Endothelial cell of umbilical vein (primary cell): ENCODE results near the gene RAD23B. TPM values are rescaled to one million over a fixed set of nuclear protein-coding genes. Genes with fewer than 3 reads are reported as not detected.
"Not testable (repeated sequence)": the region's sequence is repeated elsewhere in the genome, so short reads cannot be mapped to it uniquely, and the experiment has no call there.

ENCODE experiments used
- BruUV-seq: library from RNA; stranded (reverse); fragments of 400-500 nt; replicated peaks from 2 replicates; lab custom pipeline; 2021; lab: Mats Ljungman, UMichigan
- CTCF ChIA-PET: fragments of 300-600, 350-600 bp; sonication (Branson Sonifier 250); formaldehyde crosslinking; loops from one replicate; lab custom pipeline; 2021; ENCODE audit warnings: antibody characterized with exemption, inconsistent platforms; lab: Charles Lee
- POLR2A ChIA-PET: fragments of 300-600, 350-600 bp; sonication (Branson Sonifier 250); formaldehyde crosslinking; loops from one replicate; lab custom pipeline; 2021; ENCODE audit warnings: antibody characterized with exemption, inconsistent platforms; lab: Charles Lee
- DNase-seq: peaks from one replicate; pipeline ENCODE4 v3.0.0-alpha.2; 2011; ENCODE audit warnings: low read depth, low spot score
- FAIRE-seq: peaks from 2 replicates; lab custom pipeline; 2011; peaks lifted over from hg19 to GRCh38; lab: Jason Lieb, UNC
- H2AFZ ChIP-seq: 2 replicates; pipeline ENCODE4 v1.6.0; 2012; ENCODE audit warnings: low read depth, low read length, control low read depth, inconsistent platforms
- H3K27ac ChIP-seq: 2 replicates; pipeline ENCODE4 v1.5.1; 2011; ENCODE audit warnings: low read depth, mild to moderate bottlenecking, control low read depth, low read length, moderate library complexity; ENCODE audit not compliant: insufficient read depth
- H3K27me3 ChIP-seq, 2 experiments: 2 replicates each; pipeline versions ENCODE4 v1.6.0 to v1.6.1; 2011; ENCODE audit warnings: low read length in 2 of 2, mixed read lengths in 1 of 2; ENCODE audit not compliant: control insufficient read depth in 2 of 2, insufficient read depth in 2 of 2
- H3K36me3 ChIP-seq, 2 experiments: 2 replicates in 1 of 2; 3 replicates in 1 of 2; pipeline ENCODE4 v1.5.1; 2011; ENCODE audit warnings: low read length in 2 of 2, mild to moderate bottlenecking in 1 of 2, moderate library complexity in 1 of 2; ENCODE audit not compliant: control insufficient read depth in 2 of 2, insufficient read depth in 2 of 2; ENCODE audit errors: extremely low read depth in 1 of 2
- H3K4me1 ChIP-seq: 3 replicates; pipeline ENCODE4 v1.5.1; 2011; ENCODE audit warnings: mild to moderate bottlenecking, low read length; ENCODE audit not compliant: control insufficient read depth, insufficient read depth; ENCODE audit errors: extremely low read depth
- H3K4me2 ChIP-seq: 2 replicates; pipeline ENCODE4 v1.6.1; 2011; ENCODE audit warnings: low read length, control low read depth, mixed read lengths; ENCODE audit not compliant: insufficient read depth
- H3K4me3 ChIP-seq, 3 experiments: fragments of 200-600 bp in 1 of 3; sonication (generic), shearing (Covaris generic) in 1 of 3; replicated peaks in 1 of 3; 2 replicates each; pipeline ENCODE4 v1.5.1; 2011 to 2016; ENCODE audit warnings: control low read depth in 3 of 3, low read length in 3 of 3, mild to moderate bottlenecking in 2 of 3, inconsistent platforms in 1 of 3, low read depth in 1 of 3, moderate library complexity in 1 of 3; ENCODE audit not compliant: insufficient read depth in 1 of 3
- H3K79me2 ChIP-seq: 2 replicates; pipeline ENCODE4 v1.6.0; 2012; ENCODE audit warnings: low read length, inconsistent platforms; ENCODE audit not compliant: control insufficient read depth, insufficient read depth
- H3K9ac ChIP-seq: replicated peaks from 2 replicates; pipeline ENCODE3; 2011; ENCODE audit warnings: low read length, control low read depth; ENCODE audit not compliant: insufficient read depth; ENCODE audit errors: extremely low read depth
- H3K9me1 ChIP-seq: replicated peaks from 3 replicates; pipeline ENCODE4 v1.6.0; 2011; ENCODE audit warnings: mild to moderate bottlenecking, low read length; ENCODE audit not compliant: control insufficient read depth, insufficient read depth; ENCODE audit errors: extremely low read depth
- H3K9me3 ChIP-seq: replicated peaks from 2 replicates; pipeline ENCODE4 v1.5.1; 2012; ENCODE audit warnings: low read length, inconsistent platforms; ENCODE audit not compliant: control insufficient read depth, insufficient read depth
- H4K20me1 ChIP-seq: replicated peaks from 2 replicates; pipeline ENCODE3; 2011; ENCODE audit warnings: mild to moderate bottlenecking, low read length; ENCODE audit not compliant: control insufficient read depth, insufficient read depth; ENCODE audit errors: extremely low read depth
- EZH2 ChIP-seq: IDR thresholded peaks from 2 replicates; pipeline ENCODE4 v1.6.1; 2012; ENCODE audit warnings: borderline replicate concordance, low read depth, mild to moderate bottlenecking, moderate library complexity, low read length, inconsistent platforms; ENCODE audit not compliant: severe bottlenecking
- FOS ChIP-seq: IDR thresholded peaks from 2 replicates; pipeline ENCODE4 v1.6.1; 2011; ENCODE audit warnings: mild to moderate bottlenecking, low read length, moderate library complexity, borderline replicate concordance; ENCODE audit not compliant: insufficient read depth
- POLR2A ChIP-seq: IDR thresholded peaks from 2 replicates; pipeline ENCODE4 v1.6.1; 2012; ENCODE audit warnings: low read depth, mild to moderate bottlenecking, control low read depth, low read length
- dilution Hi-C: fragments of 300-500 bp; cut with MboI; formaldehyde crosslinking; loops from one replicate; pipeline ENCODE4 v1.15.0; 2019; ENCODE audit warnings: low sequenced_read_pairs; ENCODE audit not compliant: extremely low pct_ligation_motif_present
- intact Hi-C: fragments of 100-400 bp; cut with micrococcal nuclease; formaldehyde crosslinking; loops from one replicate; pipeline ENCODE4 v1.10.0; 2022
- polyA plus RNA-seq, 4 experiments: library from polyadenylated mRNA; depleted of rRNA in 3 of 4; stranded (reverse) in 3 of 4; unstranded in 1 of 4; fragments of >200 nt; gene quantifications; 2 replicates each; pipeline versions ENCODE4 v1.2.1 to v1.2.3, GENCODE V29; 2011 to 2012; ENCODE audit warnings: missing spikeins in 1 of 4
- total RNA-seq: library from RNA; stranded (reverse); gene quantifications from 2 replicates; pipeline ENCODE4 v1.2.3, GENCODE V29; 2021
- TF ChIP-seq, protein P1 (sequence below): IDR thresholded peaks from 2 replicates; pipeline ENCODE4 v1.6.1; 2011; ENCODE audit not compliant: insufficient read depth, insufficient read length
- TF ChIP-seq, protein P2 (sequence below), 2 donors: IDR thresholded peaks; 1 replicate in 1 of 2; 2 replicates in 1 of 2; pipeline ENCODE4 v1.5.1; 2011; ENCODE audit warnings: low read length in 2 of 2, mild to moderate bottlenecking in 2 of 2, moderate library complexity in 2 of 2, control low read depth in 1 of 2, inconsistent platforms in 1 of 2, low read depth in 1 of 2; ENCODE audit not compliant: insufficient read depth in 1 of 2; ENCODE audit errors: extremely low read depth in 1 of 2

RAD23B gene
- total and polyA plus RNA-seq, 2 donors (not counting 3 experiments of a cell fraction or from before 2014, with no cell fraction given), result 63.8 to 100 TPM

DNA sequence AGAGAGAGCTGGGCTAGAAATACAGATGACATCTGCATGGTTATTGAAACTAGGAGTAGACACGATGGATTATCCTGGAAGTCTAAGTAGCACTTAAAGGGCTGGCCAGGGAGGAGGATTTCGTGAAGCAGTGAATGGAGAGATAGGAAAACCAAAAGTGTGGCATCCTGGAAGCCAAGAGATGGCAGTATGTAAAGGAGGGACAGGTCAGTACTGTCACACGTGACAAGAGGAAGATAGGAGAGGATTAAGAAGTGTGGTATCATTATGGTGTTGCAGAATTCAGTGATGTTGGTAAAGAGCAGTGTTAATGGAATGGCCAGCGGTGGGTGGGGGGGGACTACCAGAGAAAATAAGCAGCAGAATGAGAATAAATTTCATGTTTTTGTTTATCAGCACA lies 11.7 kb downstream of the RAD23B start:
- Histone ChIP-seq H2AFZ (no peak overlapping the region), H3K36me3 (peaks cover 0 to 2% of the 10 kb centered on the region in 2 experiments), H3K27ac (no peak overlapping the region), H3K4me2 (no peak overlapping the region), H3K9me3 (no peaks in the 10 kb centered on the region), H3K4me1 (peaks cover 11% of the 10 kb centered on the region), H4K20me1 (peaks cover 46% of the 10 kb centered on the region), H3K79me2 (peaks cover 100% of the 10 kb centered on the region), H3K4me3 (no peak overlapping the region), H3K9ac (no peak overlapping the region), H3K27me3 (no peaks in the 10 kb centered on the region), H3K9me1 (no peaks in the 10 kb centered on the region)
- dilution Hi-C loops (no loop called here), intact Hi-C loops (no loop called here)
- no TSS peak for BruUV-seq
- POLR2A ChIA-PET, result no interaction called here
- CTCF ChIA-PET, result no interaction called here
- TF ChIP-seq, protein P1, sequence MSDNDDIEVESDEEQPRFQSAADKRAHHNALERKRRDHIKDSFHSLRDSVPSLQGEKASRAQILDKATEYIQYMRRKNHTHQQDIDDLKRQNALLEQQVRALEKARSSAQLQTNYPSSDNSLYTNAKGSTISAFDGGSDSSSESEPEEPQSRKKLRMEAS, result no peak
- TF ChIP-seq POLR2A (no peak), FOS (no peak)
- TF ChIP-seq, protein P2, sequence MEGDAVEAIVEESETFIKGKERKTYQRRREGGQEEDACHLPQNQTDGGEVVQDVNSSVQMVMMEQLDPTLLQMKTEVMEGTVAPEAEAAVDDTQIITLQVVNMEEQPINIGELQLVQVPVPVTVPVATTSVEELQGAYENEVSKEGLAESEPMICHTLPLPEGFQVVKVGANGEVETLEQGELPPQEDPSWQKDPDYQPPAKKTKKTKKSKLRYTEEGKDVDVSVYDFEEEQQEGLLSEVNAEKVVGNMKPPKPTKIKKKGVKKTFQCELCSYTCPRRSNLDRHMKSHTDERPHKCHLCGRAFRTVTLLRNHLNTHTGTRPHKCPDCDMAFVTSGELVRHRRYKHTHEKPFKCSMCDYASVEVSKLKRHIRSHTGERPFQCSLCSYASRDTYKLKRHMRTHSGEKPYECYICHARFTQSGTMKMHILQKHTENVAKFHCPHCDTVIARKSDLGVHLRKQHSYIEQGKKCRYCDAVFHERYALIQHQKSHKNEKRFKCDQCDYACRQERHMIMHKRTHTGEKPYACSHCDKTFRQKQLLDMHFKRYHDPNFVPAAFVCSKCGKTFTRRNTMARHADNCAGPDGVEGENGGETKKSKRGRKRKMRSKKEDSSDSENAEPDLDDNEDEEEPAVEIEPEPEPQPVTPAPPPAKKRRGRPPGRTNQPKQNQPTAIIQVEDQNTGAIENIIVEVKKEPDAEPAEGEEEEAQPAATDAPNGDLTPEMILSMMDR (IDR thresholded peaks at IDR 0.05; ENCODE audit: extremely low read depth in 1 of 2, insufficient read depth in 1 of 2, low read depth in 1 of 2, low read length in 2 of 2), result no peak
- FAIRE-seq (no peak), DNase-seq (no peak)

DNA sequence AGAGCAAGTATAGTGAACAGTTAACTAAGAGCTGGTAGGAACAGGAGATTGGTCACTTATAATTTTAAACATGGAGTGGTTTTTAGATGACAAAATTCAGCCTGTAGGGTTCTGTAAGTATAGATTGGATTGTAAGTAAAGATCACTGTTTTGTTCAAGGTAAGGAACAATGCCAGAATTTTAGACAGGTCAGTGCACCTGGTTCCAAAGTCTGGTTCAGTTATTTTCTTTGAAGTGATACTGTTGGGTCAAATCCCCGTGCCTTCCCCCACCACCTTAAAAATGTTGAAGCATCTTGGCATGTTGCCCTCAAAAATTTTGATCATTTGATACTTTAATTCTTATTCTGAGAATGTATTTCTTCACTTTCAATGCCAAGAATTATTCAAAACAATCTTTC lies 12.9 kb downstream of the RAD23B start:
- FAIRE-seq (no peak), DNase-seq (no peak)
- peaks cover 39% of the 10 kb centered on the region for H4K20me1 ChIP-seq
- H3K79me2 ChIP-seq, result peaks cover 99% of the 10 kb centered on the region
- H3K4me3 ChIP-seq, result no peak overlapping the region
- intact Hi-C loops, result no loop called here
- peaks cover 24% of the 10 kb centered on the region for H3K4me1 ChIP-seq
- H3K9me3 ChIP-seq, result no peaks in the 10 kb centered on the region
- no peak overlapping the region for H3K9ac ChIP-seq
- no TSS peak for BruUV-seq
- no peak overlapping the region for H2AFZ ChIP-seq
- CTCF ChIA-PET, result interaction anchor here (1.3 to 2.4 kb wide), 2 partner anchors 10 to 19 kb away, joined by 3 to 6 read pairs; no protein-coding TSS in a partner anchor
- POLR2A ChIA-PET, result no interaction called here
- no peak for TF ChIP-seq EZH2
- no peak overlapping the region for H3K27ac ChIP-seq
- no peak overlapping the region for H3K4me2 ChIP-seq
- H3K36me3 ChIP-seq, result peaks cover 0 to 2% of the 10 kb centered on the region in 2 experiments
- dilution Hi-C loops, result no loop called here
- H3K9me1 ChIP-seq, result no peaks in the 10 kb centered on the region
- no peaks in the 10 kb centered on the region for H3K27me3 ChIP-seq

DNA sequence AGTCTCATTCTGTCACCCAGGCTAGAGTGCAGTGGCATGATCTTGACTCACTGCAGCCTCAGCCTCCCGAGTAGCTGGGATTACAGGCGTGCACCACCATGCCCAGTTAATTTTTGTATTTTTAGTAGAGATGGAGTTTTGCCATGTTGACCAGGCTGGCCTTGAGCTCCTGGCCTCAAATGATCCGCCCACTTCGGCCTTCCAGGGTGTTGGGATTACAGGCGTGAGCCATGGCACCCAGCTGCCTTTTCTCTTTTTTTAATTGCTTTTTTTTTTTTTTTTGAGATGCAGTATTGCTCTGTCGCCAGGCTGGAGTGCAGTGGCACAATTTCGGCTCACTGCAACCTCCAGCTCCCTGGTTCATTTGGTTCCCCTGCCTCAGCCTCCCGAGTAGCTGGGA lies 13.5 kb downstream of the RAD23B start:
- H3K27ac ChIP-seq, H3K27me3 ChIP-seq, dilution Hi-C loops, H3K4me2 ChIP-seq, DNase-seq, H3K4me3 ChIP-seq, POLR2A ChIA-PET, H3K9me3 ChIP-seq, H3K36me3 ChIP-seq, FAIRE-seq, H3K9me1 ChIP-seq, H2AFZ ChIP-seq, intact Hi-C loops, H3K9ac ChIP-seq, BruUV-seq: not testable (repeated sequence)
- Histone ChIP-seq H4K20me1 (peaks cover 44% of the 10 kb centered on the region), H3K79me2 (peaks cover 99% of the 10 kb centered on the region), H3K4me1 (peaks cover 26% of the 10 kb centered on the region)
- CTCF ChIA-PET, result interaction anchor here (0.6 to 2.4 kb wide), 2 partner anchors 11 to 171 kb away, joined by 3 to 6 read pairs; no protein-coding TSS in a partner anchor
